KMS-11 (cell line): ENCODE data around the gene IFNG-AS1.

ENCODE experiments used
- H2AFZ ChIP-seq: fragments of 200-600 bp; sonication (generic); 2 replicates; pipeline ENCODE4 v1.6.1; 2016; ENCODE audit warnings: antibody characterized with exemption, mixed run types, low read depth
- H3K27ac ChIP-seq: fragments of 200-600 bp; sonication (generic); 2 replicates; pipeline ENCODE4 v1.6.1; 2016; ENCODE audit warnings: mild to moderate bottlenecking, mixed run types
- H3K27me3 ChIP-seq: fragments of 200-600 bp; sonication (generic); 2 replicates; pipeline ENCODE4 v1.6.1; 2017; ENCODE audit warnings: mild to moderate bottlenecking, low read depth, mixed run types, moderate library complexity; ENCODE audit not compliant: insufficient read depth
- H3K36me3 ChIP-seq: fragments of 200-600 bp; sonication (generic); 2 replicates; pipeline ENCODE4 v1.6.1; 2017; ENCODE audit warnings: mild to moderate bottlenecking, mixed run types; ENCODE audit not compliant: insufficient read depth
- H3K4me1 ChIP-seq: fragments of 200-600 bp; sonication (generic); 2 replicates; pipeline ENCODE4 v1.6.1; 2016; ENCODE audit warnings: mild to moderate bottlenecking, low read depth, mixed run types; ENCODE audit not compliant: poor library complexity, severe bottlenecking
- H3K4me2 ChIP-seq: fragments of 200-600 bp; sonication (generic); 2 replicates; pipeline ENCODE4 v1.7.0; 2016; ENCODE audit warnings: mild to moderate bottlenecking, mixed run types
- H3K4me3 ChIP-seq: fragments of 200-600 bp; sonication (generic); IDR thresholded peaks from 2 replicates; pipeline ENCODE4 v1.6.1; 2017; ENCODE audit warnings: low read depth, low read length, mixed read lengths; ENCODE audit not compliant: insufficient read depth
- H3K79me2 ChIP-seq: fragments of 200-600 bp; sonication (generic); 2 replicates; pipeline ENCODE4 v1.6.1; 2016; ENCODE audit warnings: low read depth, mixed run types; ENCODE audit not compliant: insufficient read depth
- H3K9ac ChIP-seq: fragments of 200-600 bp; sonication (generic); 2 replicates; pipeline ENCODE4 v1.6.1; 2016; ENCODE audit warnings: mild to moderate bottlenecking, mixed run types
- H4K20me1 ChIP-seq: fragments of 200-600 bp; sonication (generic); 2 replicates; pipeline ENCODE4 v1.6.1; 2016; ENCODE audit warnings: mild to moderate bottlenecking, mixed run types; ENCODE audit not compliant: insufficient read depth
- TF ChIP-seq, protein P1 (sequence below): fragments of 200-600 bp; sonication (generic); conservative IDR thresholded peaks from 2 replicates; pipeline ENCODE4 v1.6.1; 2017; ENCODE audit warnings: low read depth, mild to moderate bottlenecking, antibody characterized with exemption, low read length, moderate library complexity, mixed read lengths

IFNG-AS1 gene

DNA sequence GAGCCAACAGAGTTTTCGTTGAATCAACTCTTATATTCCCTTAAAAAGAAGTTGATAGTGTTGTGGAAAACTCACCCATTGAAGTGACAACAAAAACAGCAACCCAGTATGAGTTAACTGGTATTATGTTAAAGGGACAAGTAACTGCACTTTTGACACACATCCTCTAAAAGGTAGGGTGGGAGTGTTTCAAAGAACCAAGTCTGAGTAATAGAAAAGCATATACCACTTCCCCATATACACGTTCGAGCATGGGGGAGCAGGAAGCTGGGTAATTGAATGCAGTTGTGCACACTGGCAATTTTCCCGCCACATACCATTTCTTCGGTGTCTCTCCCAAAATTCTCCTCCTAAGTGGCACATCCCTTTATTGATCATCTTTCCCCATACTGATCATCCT, 31.5 kb downstream of the IFNG-AS1 start:
- no peaks in the 10 kb centered on the region for H3K79me2 ChIP-seq
- H3K4me1 ChIP-seq, result no peaks in the 10 kb centered on the region
- H2AFZ ChIP-seq, result no peak overlapping the region
- H4K20me1 ChIP-seq, result no peaks in the 10 kb centered on the region
- H3K36me3 ChIP-seq, result no peaks in the 10 kb centered on the region
- no peak overlapping the region for H3K4me2 ChIP-seq
- H3K27ac ChIP-seq, result no peak overlapping the region
- H3K27me3 ChIP-seq, result no peaks in the 10 kb centered on the region
- no peak overlapping the region for H3K4me3 ChIP-seq
- TF ChIP-seq, protein P1, sequence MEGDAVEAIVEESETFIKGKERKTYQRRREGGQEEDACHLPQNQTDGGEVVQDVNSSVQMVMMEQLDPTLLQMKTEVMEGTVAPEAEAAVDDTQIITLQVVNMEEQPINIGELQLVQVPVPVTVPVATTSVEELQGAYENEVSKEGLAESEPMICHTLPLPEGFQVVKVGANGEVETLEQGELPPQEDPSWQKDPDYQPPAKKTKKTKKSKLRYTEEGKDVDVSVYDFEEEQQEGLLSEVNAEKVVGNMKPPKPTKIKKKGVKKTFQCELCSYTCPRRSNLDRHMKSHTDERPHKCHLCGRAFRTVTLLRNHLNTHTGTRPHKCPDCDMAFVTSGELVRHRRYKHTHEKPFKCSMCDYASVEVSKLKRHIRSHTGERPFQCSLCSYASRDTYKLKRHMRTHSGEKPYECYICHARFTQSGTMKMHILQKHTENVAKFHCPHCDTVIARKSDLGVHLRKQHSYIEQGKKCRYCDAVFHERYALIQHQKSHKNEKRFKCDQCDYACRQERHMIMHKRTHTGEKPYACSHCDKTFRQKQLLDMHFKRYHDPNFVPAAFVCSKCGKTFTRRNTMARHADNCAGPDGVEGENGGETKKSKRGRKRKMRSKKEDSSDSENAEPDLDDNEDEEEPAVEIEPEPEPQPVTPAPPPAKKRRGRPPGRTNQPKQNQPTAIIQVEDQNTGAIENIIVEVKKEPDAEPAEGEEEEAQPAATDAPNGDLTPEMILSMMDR, result no peak
- no peak overlapping the region for H3K9ac ChIP-seq

- no peak overlapping the region for H3K4me3 ChIP-seq
- H2AFZ ChIP-seq, result no peak overlapping the region
- H3K9ac ChIP-seq, result no peak overlapping the region
- TF ChIP-seq, protein P1, result no peak
- no peaks in the 10 kb centered on the region for H3K27me3 ChIP-seq
- no peaks in the 10 kb centered on the region for H3K79me2 ChIP-seq
- no peaks in the 10 kb centered on the region for H3K36me3 ChIP-seq
- no peak overlapping the region for H3K4me2 ChIP-seq
- no peaks in the 10 kb centered on the region for H3K4me1 ChIP-seq
- H3K27ac ChIP-seq, result no peak overlapping the region
- H4K20me1 ChIP-seq, result no peaks in the 10 kb centered on the region
Measured at GRCh38 chr12:68028647-68029046, 39.4 kb downstream of the IFNG-AS1 start.

DNA sequence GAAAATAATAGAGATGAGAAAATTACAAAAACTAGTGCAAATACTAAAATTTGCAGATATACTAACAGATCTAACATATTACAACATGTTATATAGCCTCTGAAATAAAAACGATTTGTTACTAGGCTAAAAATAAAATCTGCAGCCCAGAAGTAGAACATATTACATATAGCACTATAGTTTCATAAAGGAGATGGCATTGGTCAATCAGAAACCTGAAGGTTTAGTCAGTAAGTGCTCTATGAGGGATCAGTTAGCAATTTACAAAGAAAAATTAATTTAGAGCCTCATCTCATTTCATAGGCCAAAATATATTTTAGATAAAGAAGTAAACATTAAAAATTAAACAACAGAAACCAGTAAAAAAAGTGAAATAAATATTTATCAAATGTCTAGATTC, 41.0 kb downstream of the IFNG-AS1 start:
- Histone ChIP-seq H3K27me3 (no peaks in the 10 kb centered on the region), H3K4me1 (no peaks in the 10 kb centered on the region), H2AFZ (no peak overlapping the region), H3K4me3 (no peak overlapping the region), H3K36me3 (no peaks in the 10 kb centered on the region), H3K27ac (no peak overlapping the region), H4K20me1 (no peaks in the 10 kb centered on the region), H3K9ac (no peak overlapping the region), H3K79me2 (no peaks in the 10 kb centered on the region), H3K4me2 (no peak overlapping the region)
- TF ChIP-seq, protein P1, result no peak

- Histone ChIP-seq H3K27ac (no peak overlapping the region), H3K4me1 (no peaks in the 10 kb centered on the region), H3K27me3 (no peaks in the 10 kb centered on the region), H3K4me2 (no peak overlapping the region), H3K79me2 (no peaks in the 10 kb centered on the region), H3K9ac (no peak overlapping the region), H3K4me3 (no peak overlapping the region), H2AFZ (no peak overlapping the region), H4K20me1 (no peaks in the 10 kb centered on the region), H3K36me3 (no peaks in the 10 kb centered on the region)
- TF ChIP-seq, protein P1, result no peak
Measured at GRCh38 chr12:68031174-68031573, 41.9 kb downstream of the IFNG-AS1 start.
